ENCODE data around the gene ICE2. TPM values are rescaled to one million over a fixed set of nuclear protein-coding genes. Genes with fewer than 3 reads are reported as not detected.

Gene ICE2
- total RNA-seq, 1 donor from 2014 or later = 32.1 TPM

DNA sequence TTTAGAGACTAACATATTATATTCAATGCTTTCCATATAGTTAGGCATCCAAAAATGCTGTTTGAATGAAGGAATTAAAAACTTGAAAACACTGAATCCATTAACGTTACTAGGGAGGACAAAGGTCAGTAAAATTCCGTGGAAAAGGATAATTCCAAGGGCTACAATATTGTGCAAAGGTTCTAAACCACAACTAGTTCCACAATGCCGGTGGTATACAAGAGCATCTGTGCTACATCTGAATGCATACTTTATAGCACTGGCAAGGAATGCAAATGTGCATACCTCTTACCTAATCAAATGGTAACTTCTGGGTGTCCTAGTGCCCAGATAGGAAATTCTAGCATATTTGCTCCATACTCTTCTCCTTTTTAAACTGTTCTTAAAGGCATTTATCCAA is 2.2 kb downstream of the ICE2 start:
- Mint-ChIP-seq H3K4me3 (ENCODE audit: unreplicated experiment) (no peak overlapping the region), H3K36me3 (ENCODE audit: low read depth) (peaks cover 6% of the 10 kb centered on the region), H3K9me3 (ENCODE audit: low read depth) (no peaks in the 10 kb centered on the region), H3K27ac (ENCODE audit: unreplicated experiment) (no peak overlapping the region), H3K4me1 (ENCODE audit: low read depth) (peaks cover 34% of the 10 kb centered on the region), H3K27me3 (ENCODE audit: low read depth) (no peaks in the 10 kb centered on the region)
- no peak for DNase-seq (ENCODE audit: low spot score)
- no peak for TF ChIP-seq CTCF (IDR thresholded peaks at IDR 0.05)

DNA sequence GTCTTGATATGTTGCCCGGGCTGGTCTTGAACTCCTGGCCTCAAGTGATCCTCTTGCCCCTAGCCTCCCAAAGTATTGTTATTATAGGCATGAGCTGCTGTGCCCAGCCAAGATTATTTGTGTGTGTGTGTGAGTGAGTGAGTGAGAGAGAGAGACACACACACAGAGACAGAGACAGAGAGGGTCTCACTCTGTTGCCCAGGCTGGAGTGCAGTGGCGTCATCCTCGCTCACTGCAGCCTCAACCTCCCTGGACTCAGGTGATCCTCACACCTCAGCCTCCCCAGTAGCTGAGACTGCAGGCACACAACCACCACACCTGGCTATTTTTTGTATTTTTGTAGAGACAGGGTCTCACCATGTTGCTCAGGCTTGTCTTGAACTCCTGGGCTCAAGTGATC is 5.8 kb downstream of the ICE2 start:
- Mint-ChIP-seq H3K4me3 (ENCODE audit: unreplicated experiment) (no peak overlapping the region), H3K4me1 (ENCODE audit: low read depth) (peaks cover 36% of the 10 kb centered on the region), H3K27me3 (ENCODE audit: low read depth) (no peaks in the 10 kb centered on the region), H3K9me3 (ENCODE audit: low read depth) (no peaks in the 10 kb centered on the region), H3K27ac (ENCODE audit: unreplicated experiment) (no peak overlapping the region), H3K36me3 (ENCODE audit: low read depth) (peaks cover 13% of the 10 kb centered on the region)
- no peak for TF ChIP-seq CTCF (IDR thresholded peaks at IDR 0.05)
- DNase-seq (ENCODE audit: low spot score) = no peak

GRCh38 chr15:60471314-60471713 is 7.6 kb downstream of the ICE2 start:
- H3K9me3 Mint-ChIP-seq (ENCODE audit: low read depth) = no peaks in the 10 kb centered on the region
- H3K4me1 Mint-ChIP-seq (ENCODE audit: low read depth) = peaks cover 17% of the 10 kb centered on the region
- H3K36me3 Mint-ChIP-seq (ENCODE audit: low read depth) = peaks cover 13% of the 10 kb centered on the region
- H3K27me3 Mint-ChIP-seq (ENCODE audit: low read depth) = no peaks in the 10 kb centered on the region
- no peak overlapping the region for H3K4me3 Mint-ChIP-seq (ENCODE audit: unreplicated experiment)
- no peak overlapping the region for H3K27ac Mint-ChIP-seq (ENCODE audit: unreplicated experiment)
- no peak for TF ChIP-seq CTCF (IDR thresholded peaks at IDR 0.05)
- no peak for DNase-seq (ENCODE audit: low spot score)

DNA sequence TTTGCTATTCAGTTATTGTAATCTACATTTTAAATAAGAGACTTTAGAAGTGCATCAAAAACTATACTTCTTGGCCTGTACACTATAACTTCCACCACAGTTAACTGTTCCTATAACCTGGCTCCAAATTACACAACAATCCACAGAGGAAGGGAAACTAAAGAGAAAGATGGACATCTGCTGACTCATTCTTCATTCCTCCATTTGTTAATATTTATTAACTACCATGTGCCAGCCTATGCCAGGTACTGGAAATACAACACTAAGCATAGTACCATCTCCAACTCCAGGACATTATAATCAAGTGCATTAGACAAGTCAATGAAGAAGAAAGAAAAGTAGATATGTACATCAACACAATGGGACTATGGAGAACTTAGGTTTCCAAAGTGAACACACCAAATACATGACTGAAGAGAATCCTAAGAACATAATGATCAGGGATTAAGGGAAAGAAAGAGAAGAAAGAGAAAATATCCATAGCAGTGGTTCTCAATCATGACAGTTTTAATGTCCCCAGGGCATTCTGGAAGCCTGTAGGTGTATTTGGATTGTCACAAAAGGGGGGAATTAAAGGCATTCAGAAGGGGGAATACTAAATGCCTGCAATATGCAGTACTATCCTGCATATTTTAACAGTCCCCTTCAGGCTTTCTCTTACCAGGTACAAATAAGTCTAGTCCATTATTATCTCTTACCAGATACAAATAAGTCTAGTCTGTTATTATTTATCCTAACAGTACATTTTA is 8.9 kb downstream of the ICE2 start:
- Mint-ChIP-seq H3K27ac (ENCODE audit: unreplicated experiment) (peak overlapping the region; percentile 18), H3K36me3 (ENCODE audit: low read depth) (peaks cover 13% of the 10 kb centered on the region), H3K9me3 (ENCODE audit: low read depth) (no peaks in the 10 kb centered on the region), H3K4me1 (ENCODE audit: low read depth) (peaks cover 18% of the 10 kb centered on the region), H3K4me3 (ENCODE audit: unreplicated experiment) (no peak overlapping the region), H3K27me3 (ENCODE audit: low read depth) (no peaks in the 10 kb centered on the region)
- no peak for TF ChIP-seq CTCF (IDR thresholded peaks at IDR 0.05)
- no peak for DNase-seq (ENCODE audit: low spot score)

DNA sequence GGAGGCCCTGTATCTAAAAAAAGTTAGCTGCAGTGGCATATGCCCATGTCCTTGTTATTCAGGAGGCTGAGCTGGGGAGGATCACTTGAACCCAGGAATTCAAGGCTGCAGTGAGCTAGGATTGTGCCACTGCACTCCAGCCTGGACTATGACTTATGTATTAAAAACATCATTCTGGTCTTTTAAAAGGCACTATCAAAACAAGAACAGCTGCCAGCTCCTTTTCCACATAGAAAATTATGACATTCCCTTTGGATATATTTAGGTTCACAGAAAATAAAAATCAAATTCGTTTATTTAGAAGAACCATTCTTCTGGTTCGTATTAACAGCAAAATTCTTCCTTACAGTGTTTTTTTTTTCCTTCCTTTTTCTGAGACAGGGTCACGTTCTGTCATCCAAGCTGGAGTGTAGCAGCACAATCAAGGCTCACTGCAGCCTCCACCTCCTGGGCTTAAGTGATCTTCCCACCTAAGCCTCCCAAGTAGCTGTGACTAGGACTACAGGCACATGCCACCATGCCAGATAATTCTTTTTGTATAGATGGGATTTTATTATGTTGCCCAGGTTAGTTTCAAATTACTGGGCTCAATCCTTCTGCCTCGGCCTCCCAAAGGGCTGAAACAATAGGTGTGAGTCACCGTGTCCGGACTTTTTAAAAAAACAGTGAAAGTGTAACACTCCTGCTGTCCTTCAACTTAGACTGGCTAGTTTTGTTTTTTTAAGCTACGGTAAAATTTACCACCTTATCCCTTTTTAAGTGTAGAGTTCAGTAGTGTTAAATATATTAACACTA is 13.9 kb downstream of the ICE2 start:
- TF ChIP-seq CTCF (IDR thresholded peaks at IDR 0.05) = no peak
- no peak for DNase-seq (ENCODE audit: low spot score)
- Mint-ChIP-seq H3K4me3 (ENCODE audit: unreplicated experiment) (no peak overlapping the region), H3K27ac (ENCODE audit: unreplicated experiment) (no peak overlapping the region), H3K36me3 (ENCODE audit: low read depth) (peaks cover 11% of the 10 kb centered on the region), H3K4me1 (ENCODE audit: low read depth) (peaks cover 23% of the 10 kb centered on the region), H3K9me3 (ENCODE audit: low read depth) (no peaks in the 10 kb centered on the region), H3K27me3 (ENCODE audit: low read depth) (no peaks in the 10 kb centered on the region)

All from chondrocyte (in vitro differentiated cells).